Thyroid gland (tissue), 4 donors: ENCODE results near the gene ZBTB17. TPM values are rescaled to one million over a fixed set of nuclear protein-coding genes. Genes with fewer than 3 reads are reported as not detected.
"Not testable (repeated sequence)": the region's sequence is repeated elsewhere in the genome, so short reads cannot be mapped to it uniquely, and the experiment has no call there.

ENCODE experiments used
- DNase-seq, 2 donors: peaks; one replicate each; pipeline ENCODE4 v3.0.0-alpha.2; 2019
- H3K27ac ChIP-seq, 3 donors: fragments of 200-600 bp; sonication (generic); 1 replicate in 2 of 3; 2 replicates in 1 of 3; pipeline ENCODE4 v1.5.1; 2016 to 2019; ENCODE audit warnings: mild to moderate bottlenecking in 1 of 3, moderate library complexity in 1 of 3
- H3K27me3 ChIP-seq: fragments of 200-600 bp; sonication (generic); one replicate; pipeline ENCODE4 v1.5.1; 2019
- H3K36me3 ChIP-seq, 2 donors: fragments of 200-600 bp; sonication (generic); one replicate each; pipeline ENCODE4 v1.5.1; 2016 to 2019
- H3K4me1 ChIP-seq, 2 donors: fragments of 200-600 bp; sonication (generic); one replicate each; pipeline ENCODE4 v1.5.1; 2017 to 2019
- H3K4me3 ChIP-seq, 3 donors: fragments of 200-600 bp; sonication (generic); replicated peaks in 1 of 3; 1 replicate in 2 of 3; 2 replicates in 1 of 3; pipeline ENCODE4 v1.5.1; 2016; ENCODE audit warnings: mild to moderate bottlenecking in 1 of 3
- H3K9me3 ChIP-seq: fragments of 200-600 bp; sonication (generic); one replicate; pipeline ENCODE4 v1.5.1; 2017
- CTCF ChIP-seq, 6 experiments: fragments of 200-600 bp in 3 of 6; fragments of 450-650 bp in 3 of 6; sonication (generic) in 3 of 6; IDR thresholded peaks; one replicate each; pipeline ENCODE4 v1.5.1; 2016 to 2019; ENCODE audit warnings: antibody characterized with exemption in 6 of 6, mild to moderate bottlenecking in 2 of 6, inconsistent platforms in 1 of 6, moderate library complexity in 1 of 6
- POLR2A ChIP-seq, 2 donors: fragments of 450-650 bp; IDR thresholded peaks; one replicate each; pipeline ENCODE4 v1.6.1; 2017; ENCODE audit warnings: antibody characterized with exemption in 2 of 2, mild to moderate bottlenecking in 2 of 2, moderate library complexity in 1 of 2
- WGBS, 2 donors: methylation state at CpG; one replicate each; pipeline ENCODE4 v1.1.5; 2017; 5-methylcytosine and 5-hydroxymethylcytosine counted together
- intact Hi-C: fragments of 100-400 bp; cut with DNase I; formaldehyde crosslinking; loops from one replicate; pipeline ENCODE4 v1.15.1; 2023
- total RNA-seq, 4 donors: library from RNA; depleted of rRNA; stranded (reverse); fragments of >200 nt; gene quantifications; one replicate each; pipeline ENCODE4 v1.2.3, GENCODE V29; 2016

ZBTB17 gene
- total RNA-seq, 4 donors from 2014 or later = 31.4 to 52.1 (median 36.1) TPM

DNA sequence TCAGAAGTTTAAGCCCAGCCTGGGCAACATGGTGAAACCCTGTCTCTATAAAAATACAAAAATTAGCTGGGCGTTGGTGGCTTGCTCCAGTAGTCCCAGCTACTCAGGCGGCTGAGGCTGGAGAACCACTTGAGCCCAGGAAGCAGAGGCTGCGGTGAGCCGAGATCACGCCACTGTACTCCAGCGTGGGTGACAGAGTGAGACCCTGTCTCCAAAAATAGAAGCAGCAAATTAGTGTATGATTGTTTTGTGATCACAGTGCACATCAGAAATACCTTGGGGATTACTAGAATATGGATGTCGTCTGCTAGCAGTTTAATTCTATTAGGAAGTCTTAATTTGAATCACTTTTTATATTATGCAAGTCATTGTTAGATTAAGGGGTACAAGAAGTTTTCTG lies 59.0 kb downstream of the ZBTB17 start:
- Histone ChIP-seq H3K27ac (peak overlapping the region; percentile 16 to 73 (median 44)), H3K4me3 (no peak overlapping the region), H3K4me1 (peaks cover 9 to 33% of the 10 kb centered on the region in 2 donors), H3K36me3 (peaks cover 10 to 19% of the 10 kb centered on the region in 2 donors), H3K9me3 (no peaks in the 10 kb centered on the region), H3K27me3 (no peaks in the 10 kb centered on the region)
- 29 to 38% methylated on average over 7 of the region's 7 CpGs for WGBS, 2 donors
- peak; percentile 88 to 90 for DNase-seq
- TF ChIP-seq POLR2A (IDR thresholded peaks at IDR 0.05) (no peak), CTCF (IDR thresholded peaks at IDR 0.05) (no peak)
- intact Hi-C loops = no loop called here

DNA sequence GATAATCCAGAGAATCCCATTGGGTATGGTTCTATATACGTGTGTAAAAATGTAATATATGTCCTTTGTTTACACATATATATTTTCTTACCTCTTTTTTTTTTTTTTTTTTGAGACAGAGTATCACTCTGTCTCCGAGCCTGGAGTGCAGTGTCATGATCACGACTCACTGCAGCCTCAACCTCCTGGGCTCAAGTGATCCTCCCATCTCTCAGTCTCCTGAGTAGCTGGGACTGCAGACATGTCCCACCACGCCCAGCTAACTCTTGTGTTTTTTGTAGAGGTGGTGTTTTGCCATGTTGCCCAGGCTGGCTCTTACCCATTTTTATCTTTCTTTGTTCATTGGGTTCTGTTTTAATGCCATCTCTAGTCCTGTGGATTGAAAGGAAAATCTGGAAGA lies 59.5 kb downstream of the ZBTB17 start:
- Histone ChIP-seq H3K4me1 (peaks cover 9 to 34% of the 10 kb centered on the region in 2 donors), H3K27me3 (no peaks in the 10 kb centered on the region), H3K36me3 (peaks cover 11 to 22% of the 10 kb centered on the region in 2 donors), H3K27ac (peak overlapping the region; percentile 44 to 73 (median 56)), H3K9me3 (no peaks in the 10 kb centered on the region), H3K4me3 (no peak overlapping the region)
- TF ChIP-seq POLR2A (IDR thresholded peaks at IDR 0.05) (no peak), CTCF (IDR thresholded peaks at IDR 0.05) (no peak)
- intact Hi-C loops = no loop called here
- DNase-seq = no peak
- 74 to 85% methylated on average over 4 of the region's 4 CpGs for WGBS, 2 donors

GRCh38 chr1:15915991-15916390 lies 59.9 kb downstream of the ZBTB17 start:
- Histone ChIP-seq H3K36me3 (peaks cover 9 to 22% of the 10 kb centered on the region in 2 donors), H3K4me3 (no peak overlapping the region), H3K27ac (peak overlapping the region; percentile 44 to 73 (median 56)), H3K9me3 (no peaks in the 10 kb centered on the region), H3K4me1 (peaks cover 9 to 34% of the 10 kb centered on the region in 2 donors), H3K27me3 (no peaks in the 10 kb centered on the region)
- DNase-seq = no peak
- intact Hi-C loops = no loop called here
- 74 to 88% methylated on average over 4 of the region's 4 CpGs for WGBS, 2 donors
- TF ChIP-seq POLR2A (IDR thresholded peaks at IDR 0.05) = no peak
- TF ChIP-seq CTCF (IDR thresholded peaks at IDR 0.05) = no peak

GRCh38 chr1:15913607-15914006 lies 62.3 kb downstream of the ZBTB17 start:
- WGBS, 2 donors = 96 to 98% methylated on average over 3 of the region's 3 CpGs
- DNase-seq, H3K9me3 ChIP-seq, H3K4me3 ChIP-seq, H3K27ac ChIP-seq, H3K27me3 ChIP-seq, intact Hi-C loops: not testable (repeated sequence)
- Histone ChIP-seq H3K36me3 (peaks cover 5 to 18% of the 10 kb centered on the region in 2 donors), H3K4me1 (peaks cover 13 to 30% of the 10 kb centered on the region in 2 donors)

- H3K9me3 ChIP-seq = no peaks in the 10 kb centered on the region
- H3K27me3 ChIP-seq = no peaks in the 10 kb centered on the region
- H3K27ac ChIP-seq = peak overlapping the region in 1 of 3 donors; percentile 15
- WGBS, 2 donors = 52 to 56% methylated on average over 2 of the region's 2 CpGs
- TF ChIP-seq POLR2A (IDR thresholded peaks at IDR 0.05) (no peak), CTCF (IDR thresholded peaks at IDR 0.05) (no peak)
- no peak overlapping the region for H3K4me3 ChIP-seq
- peaks cover 5 to 18% of the 10 kb centered on the region in 2 donors for H3K36me3 ChIP-seq
- peaks cover 17 to 19% of the 10 kb centered on the region in 2 donors for H3K4me1 ChIP-seq
- DNase-seq = peak in 1 of 2 donors; percentile 40
- intact Hi-C loops = no loop called here
These were observed 64.0 kb downstream of the ZBTB17 start for GRCh38 chr1:15911927-15912326.
